Measurements from ENCODE around the gene METTL26. TPM values are rescaled to one million over a fixed set of nuclear protein-coding genes. Genes with fewer than 3 reads are reported as not detected.

The METTL26 gene
- total RNA-seq, 1 experiment from 2014 or later = 121 TPM

GRCh38 chr16:660459-661183 is 24.5 kb upstream of the METTL26 start:
- CTCF ChIA-PET = no interaction called here
- Mint-ChIP-seq H3K27me3 (ENCODE audit: unreplicated experiment) (no peaks in the 10 kb centered on the region), H3K9me3 (ENCODE audit: low read depth, unreplicated experiment) (no peaks in the 10 kb centered on the region), H3K4me3 (ENCODE audit: low read depth, unreplicated experiment) (no peak overlapping the region), H3K36me3 (ENCODE audit: insufficient read depth, unreplicated experiment) (peaks cover 32% of the 10 kb centered on the region), H3K4me1 (ENCODE audit: low read depth, unreplicated experiment) (no peaks in the 10 kb centered on the region), H3K27ac (ENCODE audit: unreplicated experiment) (no peak overlapping the region)
- intact Hi-C loops (cut with micrococcal nuclease; ENCODE audit: unreplicated experiment) = no loop called here
- no TSS peak for BruUV-seq (replicated peaks)
- no peak for DNase-seq
- no peak for TF ChIP-seq CTCF (IDR thresholded peaks at IDR 0.05; ENCODE audit: unreplicated experiment)

GRCh38 chr16:660132-660458 is 24.0 kb upstream of the METTL26 start:
- no peaks in the 10 kb centered on the region for H3K9me3 Mint-ChIP-seq (ENCODE audit: low read depth, unreplicated experiment)
- H3K4me1 Mint-ChIP-seq (ENCODE audit: low read depth, unreplicated experiment) = no peaks in the 10 kb centered on the region
- H3K27me3 Mint-ChIP-seq (ENCODE audit: unreplicated experiment) = no peaks in the 10 kb centered on the region
- no peak overlapping the region for H3K27ac Mint-ChIP-seq (ENCODE audit: unreplicated experiment)
- peaks cover 32% of the 10 kb centered on the region for H3K36me3 Mint-ChIP-seq (ENCODE audit: insufficient read depth, unreplicated experiment)
- no TSS peak for BruUV-seq (replicated peaks)
- intact Hi-C loops (cut with micrococcal nuclease; ENCODE audit: unreplicated experiment) = no loop called here
- CTCF ChIA-PET = no interaction called here
- no peak for DNase-seq
- no peak for TF ChIP-seq CTCF (IDR thresholded peaks at IDR 0.05; ENCODE audit: unreplicated experiment)
- no peak overlapping the region for H3K4me3 Mint-ChIP-seq (ENCODE audit: low read depth, unreplicated experiment)

- no TSS peak for BruUV-seq (replicated peaks)
- no peak overlapping the region for H3K4me3 Mint-ChIP-seq (ENCODE audit: low read depth, unreplicated experiment)
- intact Hi-C loops (cut with micrococcal nuclease; ENCODE audit: unreplicated experiment) = no loop called here
Observed at GRCh38 chr16:659618-660017, 23.5 kb upstream of the METTL26 start.

GRCh38 chr16:658679-659571 is 22.8 kb upstream of the METTL26 start:
- Mint-ChIP-seq H3K27ac (ENCODE audit: unreplicated experiment) (no peak overlapping the region), H3K36me3 (ENCODE audit: insufficient read depth, unreplicated experiment) (peaks cover 42% of the 10 kb centered on the region), H3K27me3 (ENCODE audit: unreplicated experiment) (no peaks in the 10 kb centered on the region), H3K4me3 (ENCODE audit: low read depth, unreplicated experiment) (no peak overlapping the region), H3K4me1 (ENCODE audit: low read depth, unreplicated experiment) (no peaks in the 10 kb centered on the region), H3K9me3 (ENCODE audit: low read depth, unreplicated experiment) (no peaks in the 10 kb centered on the region)
- no peak for TF ChIP-seq CTCF (IDR thresholded peaks at IDR 0.05; ENCODE audit: unreplicated experiment)
- no peak for DNase-seq
- intact Hi-C loops (cut with micrococcal nuclease; ENCODE audit: unreplicated experiment) = no loop called here
- CTCF ChIA-PET = no interaction called here
- no TSS peak for BruUV-seq (replicated peaks)

More at GRCh38 chr16:659618-660017, 23.5 kb upstream of the METTL26 start:
- no peak overlapping the region for H3K27ac Mint-ChIP-seq (ENCODE audit: unreplicated experiment)
- H3K36me3 Mint-ChIP-seq (ENCODE audit: insufficient read depth, unreplicated experiment) = peaks cover 35% of the 10 kb centered on the region
- no peaks in the 10 kb centered on the region for H3K4me1 Mint-ChIP-seq (ENCODE audit: low read depth, unreplicated experiment)
- TF ChIP-seq CTCF (IDR thresholded peaks at IDR 0.05; ENCODE audit: unreplicated experiment) = no peak
- CTCF ChIA-PET = no interaction called here
- H3K27me3 Mint-ChIP-seq (ENCODE audit: unreplicated experiment) = no peaks in the 10 kb centered on the region
- no peak for DNase-seq
- H3K9me3 Mint-ChIP-seq (ENCODE audit: low read depth, unreplicated experiment) = no peaks in the 10 kb centered on the region
